Measurements from ENCODE around the gene TBX21. TPM values are rescaled to one million over a fixed set of nuclear protein-coding genes. Genes with fewer than 3 reads are reported as not detected.

The TBX21 gene
- total and polyA plus RNA-seq, 9 of the 15 experiments (the other 6 are each of a cell fraction or from before 2014, with no cell fraction given): 0.07 TPM; not detected in 8

DNA sequence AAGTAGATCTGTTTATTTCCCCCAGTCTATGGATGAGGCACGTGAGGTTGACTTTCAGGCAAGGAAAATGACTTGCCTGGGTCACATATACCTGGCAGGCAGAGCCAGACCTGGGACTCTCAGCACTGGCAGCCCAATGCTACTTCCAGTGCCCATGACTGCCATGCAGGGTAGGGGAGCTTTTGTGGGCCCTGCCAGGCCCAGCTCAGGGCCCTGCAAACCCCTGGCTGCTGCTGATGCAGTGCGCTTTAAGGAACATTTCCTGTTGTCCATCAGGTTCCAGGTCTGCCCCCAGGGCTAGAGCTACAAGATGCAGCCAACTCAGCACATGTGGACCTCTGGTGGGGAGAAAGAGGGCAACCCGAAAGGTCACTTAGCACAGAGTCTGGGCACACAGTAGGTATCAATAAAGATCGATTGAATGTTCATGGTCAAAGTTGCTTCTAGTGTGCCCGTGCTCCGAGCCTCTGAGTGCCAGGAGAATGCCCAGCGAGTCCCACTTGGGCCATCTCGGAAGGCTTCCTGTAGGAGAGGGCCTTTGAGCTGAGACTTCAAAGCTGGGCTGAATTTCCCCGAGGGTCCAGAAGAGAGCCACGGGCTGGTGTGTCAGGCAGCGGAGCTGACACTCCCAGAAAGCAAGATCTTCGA is 513 bp upstream of the TBX21 start:
- BruUV-seq (replicated peaks): no TSS peak
- Histone ChIP-seq H3K36me3 (ENCODE audit: control insufficient read depth, insufficient read depth, low read length) (no peaks in the 10 kb centered on the region), H3K9me1 (ENCODE audit: control insufficient read depth, insufficient read depth, low read length) (no peaks in the 10 kb centered on the region), H2AFZ (ENCODE audit: low read depth, low read length) (no peak overlapping the region), H3K9me3 (replicated peaks; ENCODE audit: control insufficient read depth, insufficient read depth, low read depth, low read length) (no peaks in the 10 kb centered on the region), H3K79me2 (ENCODE audit: control insufficient read depth, insufficient read depth, low read length) (no peaks in the 10 kb centered on the region), H3K27ac (ENCODE audit: extremely low read depth, low read depth, low read length) (no peak overlapping the region), H3K4me1 (replicated peaks in 1 of 2; ENCODE audit: control insufficient read depth in 2 of 2, insufficient read depth in 2 of 2, low read length in 2 of 2) (peaks cover 0 to 15% of the 10 kb centered on the region in 2 experiments; a peak in 2 of 5 replicates), H3K9ac (ENCODE audit: insufficient read depth in 1 of 2, low read depth in 2 of 2, low read length in 2 of 2) (no peak overlapping the region), H3K4me2 (ENCODE audit: insufficient read depth, low read length) (no peak overlapping the region), H4K20me1 (replicated peaks; ENCODE audit: control insufficient read depth, insufficient read depth, low read length) (peaks cover 19% of the 10 kb centered on the region), H3K4me3 (no peak overlapping the region), H3K27me3 (ENCODE audit: control insufficient read depth in 2 of 2, insufficient read depth in 2 of 2, low read length in 2 of 2) (peaks cover 17 to 57% of the 10 kb centered on the region in 2 experiments)
- ATAC-seq (no peak), FAIRE-seq (no peak), DNase-seq (ENCODE audit: extremely low read depth in 1 of 4, low spot score in 3 of 4) (no peak)
- 13% methylated on average over 12 of the region's 12 CpGs for WGBS (ENCODE audit: insufficient coverage, low coverage, missing lambda C conversion rate)
- ChIA-PET CTCF (ENCODE audit: low intra/inter-chr PET ratio) (no interaction called here), POLR2A (interaction anchor here (0.7 kb wide), 1 partner anchor 80 kb away, joined by 3 read pairs; no protein-coding TSS in a partner anchor)
- in situ Hi-C loops (cut with MboI) (no loop called here), intact Hi-C loops (cut with micrococcal nuclease) (no loop called here)
- TF ChIP-seq ASH1L (IDR thresholded peaks at IDR 0.05; ENCODE audit: borderline replicate concordance, low read depth, partially characterized antibody) (no peak), BCOR (IDR thresholded peaks at IDR 0.05) (peak; percentile 61; the same call in 1 of the 2 replicates), CBFB (CRISPR knock-in tag; IDR thresholded peaks at IDR 0.05) (0 out of 2 replicates have a peak, but pooled peaks have one; percentile 39), RBM25 (IDR thresholded peaks at IDR 0.05; ENCODE audit: low read depth, low read length, severe bottlenecking) (peak; percentile 47), ZFP36 (IDR thresholded peaks at IDR 0.05; ENCODE audit: low read depth, low read length, partially characterized antibody) (peak; percentile 92)

Measured in K562 (cell line).